Measurements from ENCODE around the gene COMMD1. TPM values are rescaled to one million over a fixed set of nuclear protein-coding genes. Genes with fewer than 3 reads are reported as not detected.
"Not testable (repeated sequence)": the region's sequence is repeated elsewhere in the genome, so short reads cannot be mapped to it uniquely, and the experiment has no call there.

Gene COMMD1
- total and polyA plus RNA-seq, 2 donors (not counting 3 experiments of a cell fraction or from before 2014, with no cell fraction given): 39.5 to 57.1 TPM

DNA sequence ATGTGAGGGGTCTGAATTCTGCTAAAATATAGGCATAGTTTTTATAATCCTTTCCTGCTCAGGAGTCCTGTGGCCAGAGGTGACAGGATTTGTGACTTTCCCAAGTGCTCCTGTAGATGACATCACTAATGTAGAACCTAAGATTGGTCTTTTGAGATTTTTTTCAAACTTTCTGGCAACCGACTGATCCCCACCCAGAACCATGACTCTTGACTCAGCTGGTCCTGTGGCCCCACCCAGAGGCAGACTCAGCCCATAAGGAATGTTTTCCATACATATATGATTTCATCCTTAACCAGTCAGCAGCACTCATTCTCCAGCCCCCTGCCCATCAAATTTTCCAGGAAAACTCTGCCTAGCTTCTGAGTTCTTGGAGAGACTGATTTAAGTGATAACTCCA lies 46.8 kb downstream of the COMMD1 start:
- DNase-seq (ENCODE audit: low read depth, low spot score): no peak
- H3K9me3 ChIP-seq (replicated peaks; ENCODE audit: control insufficient read depth, insufficient read depth, low read length): no peaks in the 10 kb centered on the region
- H2AFZ ChIP-seq (ENCODE audit: low read depth, low read length): no peak overlapping the region
- no peaks in the 10 kb centered on the region for H3K4me1 ChIP-seq (ENCODE audit: control insufficient read depth, extremely low read depth, insufficient read depth, low read length)
- H3K79me2 ChIP-seq (ENCODE audit: control insufficient read depth, insufficient read depth, low read length): no peaks in the 10 kb centered on the region
- CTCF ChIA-PET: no interaction called here
- intact Hi-C loops (cut with micrococcal nuclease) (no loop called here), dilution Hi-C loops (cut with MboI; ENCODE audit: extremely low pct_ligation_motif_present, low sequenced_read_pairs) (no loop called here)
- H3K36me3 ChIP-seq (ENCODE audit: control insufficient read depth in 2 of 2, extremely low read depth in 1 of 2, insufficient read depth in 2 of 2, low read length in 2 of 2): no peaks in the 10 kb centered on the region
- FAIRE-seq: no peak
- no peak for TF ChIP-seq EZH2 (IDR thresholded peaks at IDR 0.05; ENCODE audit: borderline replicate concordance, low read depth, low read length, severe bottlenecking)
- TF ChIP-seq, protein P1, sequence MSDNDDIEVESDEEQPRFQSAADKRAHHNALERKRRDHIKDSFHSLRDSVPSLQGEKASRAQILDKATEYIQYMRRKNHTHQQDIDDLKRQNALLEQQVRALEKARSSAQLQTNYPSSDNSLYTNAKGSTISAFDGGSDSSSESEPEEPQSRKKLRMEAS (IDR thresholded peaks at IDR 0.05; ENCODE audit: insufficient read depth, insufficient read length): no peak
- no peak for TF ChIP-seq GATA2 (IDR thresholded peaks at IDR 0.05; ENCODE audit: insufficient read depth, insufficient read length, low read depth, low read length)
- TF ChIP-seq JUN (IDR thresholded peaks at IDR 0.05; ENCODE audit: borderline replicate concordance, insufficient read depth, insufficient read length, low read depth): no peak
- TF ChIP-seq FOS (IDR thresholded peaks at IDR 0.05; ENCODE audit: borderline replicate concordance, insufficient read depth, low read length): no peak
- TF ChIP-seq POLR2A (IDR thresholded peaks at IDR 0.05; ENCODE audit: low read depth, low read length): no peak
- TF ChIP-seq POLR2AphosphoS5 (IDR thresholded peaks at IDR 0.05; ENCODE audit: insufficient read depth, low read depth, low read length): no peak
- TF ChIP-seq, protein P2, sequence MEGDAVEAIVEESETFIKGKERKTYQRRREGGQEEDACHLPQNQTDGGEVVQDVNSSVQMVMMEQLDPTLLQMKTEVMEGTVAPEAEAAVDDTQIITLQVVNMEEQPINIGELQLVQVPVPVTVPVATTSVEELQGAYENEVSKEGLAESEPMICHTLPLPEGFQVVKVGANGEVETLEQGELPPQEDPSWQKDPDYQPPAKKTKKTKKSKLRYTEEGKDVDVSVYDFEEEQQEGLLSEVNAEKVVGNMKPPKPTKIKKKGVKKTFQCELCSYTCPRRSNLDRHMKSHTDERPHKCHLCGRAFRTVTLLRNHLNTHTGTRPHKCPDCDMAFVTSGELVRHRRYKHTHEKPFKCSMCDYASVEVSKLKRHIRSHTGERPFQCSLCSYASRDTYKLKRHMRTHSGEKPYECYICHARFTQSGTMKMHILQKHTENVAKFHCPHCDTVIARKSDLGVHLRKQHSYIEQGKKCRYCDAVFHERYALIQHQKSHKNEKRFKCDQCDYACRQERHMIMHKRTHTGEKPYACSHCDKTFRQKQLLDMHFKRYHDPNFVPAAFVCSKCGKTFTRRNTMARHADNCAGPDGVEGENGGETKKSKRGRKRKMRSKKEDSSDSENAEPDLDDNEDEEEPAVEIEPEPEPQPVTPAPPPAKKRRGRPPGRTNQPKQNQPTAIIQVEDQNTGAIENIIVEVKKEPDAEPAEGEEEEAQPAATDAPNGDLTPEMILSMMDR (IDR thresholded peaks at IDR 0.05; ENCODE audit: extremely low read depth in 1 of 2, insufficient read depth in 1 of 2, low read depth in 1 of 2, low read length in 2 of 2): no peak
- TF ChIP-seq MYC (IDR thresholded peaks at IDR 0.05; ENCODE audit: low read depth, low read length): no peak
- H3K9ac ChIP-seq (replicated peaks; ENCODE audit: extremely low read depth, insufficient read depth, low read length): no peak overlapping the region
- no peak overlapping the region for H3K27ac ChIP-seq (ENCODE audit: insufficient read depth, low read depth, low read length)
- no peaks in the 10 kb centered on the region for H4K20me1 ChIP-seq (replicated peaks; ENCODE audit: control insufficient read depth, extremely low read depth, insufficient read depth, low read length)
- no peak overlapping the region for H3K4me3 ChIP-seq (replicated peaks in 1 of 3; ENCODE audit: insufficient read depth in 1 of 3, low read depth in 1 of 3, low read length in 3 of 3)
- no peaks in the 10 kb centered on the region for H3K9me1 ChIP-seq (replicated peaks; ENCODE audit: control insufficient read depth, extremely low read depth, insufficient read depth, low read length)
- POLR2A ChIA-PET: no interaction called here
- H3K4me2 ChIP-seq (ENCODE audit: insufficient read depth, low read length): no peak overlapping the region
- no TSS peak for BruUV-seq (replicated peaks)
- H3K27me3 ChIP-seq (ENCODE audit: control insufficient read depth in 2 of 2, insufficient read depth in 2 of 2, low read length in 2 of 2): no peaks in the 10 kb centered on the region

DNA sequence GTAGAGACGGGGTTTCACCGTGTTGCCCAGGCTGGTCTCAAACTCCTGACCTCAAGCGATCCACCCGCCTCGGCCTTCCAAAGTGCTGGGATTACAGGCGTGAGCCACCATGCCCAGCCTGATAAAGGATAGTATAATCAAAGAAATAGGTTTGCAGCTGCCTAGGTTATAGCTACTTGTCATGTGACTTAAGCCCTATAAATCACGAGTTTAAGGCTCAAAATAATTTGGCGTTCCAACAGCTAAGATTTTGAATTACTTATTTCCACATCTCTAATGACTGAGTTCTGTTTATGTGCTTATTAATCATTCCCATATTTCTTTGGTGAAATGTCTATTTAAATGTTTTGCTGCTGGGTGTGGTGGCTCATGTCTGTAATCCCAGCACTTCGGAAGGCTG lies 49.4 kb downstream of the COMMD1 start:
- FAIRE-seq; H3K79me2 ChIP-seq (ENCODE audit: control insufficient read depth, insufficient read depth, low read length): not testable (repeated sequence)
- POLR2A ChIA-PET: interaction anchor here (0.5 kb wide), 1 partner anchor 103 kb away, joined by 3 read pairs; no protein-coding TSS in a partner anchor

More for the DNA sequence above, 49.4 kb downstream of the COMMD1 start:
- dilution Hi-C loops (cut with MboI; ENCODE audit: extremely low pct_ligation_motif_present, low sequenced_read_pairs); H4K20me1 ChIP-seq (replicated peaks; ENCODE audit: control insufficient read depth, extremely low read depth, insufficient read depth, low read length); H3K9me1 ChIP-seq (replicated peaks; ENCODE audit: control insufficient read depth, extremely low read depth, insufficient read depth, low read length); H3K4me1 ChIP-seq (ENCODE audit: control insufficient read depth, extremely low read depth, insufficient read depth, low read length); DNase-seq (ENCODE audit: low read depth, low spot score); BruUV-seq (replicated peaks); H3K4me2 ChIP-seq (ENCODE audit: insufficient read depth, low read length); H2AFZ ChIP-seq (ENCODE audit: low read depth, low read length); H3K36me3 ChIP-seq (ENCODE audit: control insufficient read depth in 2 of 2, extremely low read depth in 1 of 2, insufficient read depth in 2 of 2, low read length in 2 of 2); H3K9ac ChIP-seq (replicated peaks; ENCODE audit: extremely low read depth, insufficient read depth, low read length); H3K27ac ChIP-seq (ENCODE audit: insufficient read depth, low read depth, low read length); intact Hi-C loops (cut with micrococcal nuclease); H3K27me3 ChIP-seq (ENCODE audit: control insufficient read depth in 2 of 2, insufficient read depth in 2 of 2, low read length in 2 of 2); H3K4me3 ChIP-seq (replicated peaks in 1 of 3; ENCODE audit: insufficient read depth in 1 of 3, low read depth in 1 of 3, low read length in 3 of 3); H3K9me3 ChIP-seq (replicated peaks; ENCODE audit: control insufficient read depth, insufficient read depth, low read length): not testable (repeated sequence)
- CTCF ChIA-PET: interaction anchor here (0.6 to 1.3 kb wide), 3 partner anchors 11 to 457 kb away, joined by 3 read pairs; no protein-coding TSS in a partner anchor
